GM19023 (cell line): Measurements from ENCODE around the gene SMARCAL1.

Experiments
- ATAC-seq: cut with Tn5 transposase; IDR thresholded peaks from one replicate; pipeline ENCODE4 v1.9.1; 2021; ENCODE audit warnings: mild to moderate bottlenecking, moderate library complexity; ENCODE audit not compliant: unreplicated experiment

The SMARCAL1 gene

GRCh38 chr2:216392018-216392562 lies 20.2 kb upstream of the SMARCAL1 start:
- no peak for ATAC-seq

DNA sequence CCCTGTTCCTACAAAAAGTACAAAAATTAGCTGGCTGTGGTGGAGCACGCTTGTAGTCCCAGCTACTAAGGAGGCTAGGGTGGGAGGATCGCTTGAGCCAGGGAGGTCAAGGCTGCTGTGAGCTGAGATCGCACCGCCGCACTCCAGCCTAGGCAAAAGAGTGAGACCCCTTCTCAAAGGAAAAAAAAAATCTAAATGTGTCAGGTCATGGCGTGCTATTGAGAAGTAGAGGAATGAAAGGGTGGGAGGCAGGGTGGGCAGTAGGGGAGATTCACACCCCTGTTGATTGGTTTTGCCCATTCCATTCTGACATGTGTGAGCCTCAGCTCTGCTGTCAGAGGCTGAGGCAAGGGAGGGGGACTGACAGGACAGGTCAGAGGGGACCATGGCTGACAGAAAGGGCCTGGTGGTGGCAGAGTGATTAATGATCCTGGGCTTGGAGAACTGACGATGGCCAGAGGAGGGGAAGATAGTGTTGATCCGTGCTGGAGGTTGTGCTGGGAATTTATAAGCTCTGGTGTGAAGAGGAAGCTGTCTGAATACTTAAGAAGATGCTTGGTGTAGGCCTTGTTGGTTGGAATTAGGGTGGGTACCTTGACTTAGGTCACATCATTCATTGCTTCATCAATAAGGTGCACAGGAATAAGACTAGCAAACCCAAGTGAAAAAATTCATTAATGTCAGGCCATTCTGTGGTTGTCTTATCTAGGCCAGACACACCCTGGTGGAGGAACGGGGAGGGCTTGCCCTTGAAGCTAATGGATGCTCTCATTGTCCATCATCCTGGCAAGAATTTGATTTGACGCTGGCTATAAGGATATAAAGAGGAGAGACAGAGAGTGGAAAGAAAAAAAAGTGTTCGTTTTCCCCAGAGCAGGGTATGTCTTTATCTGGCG lies 19.1 kb upstream of the SMARCAL1 start:
- no peak for ATAC-seq

DNA sequence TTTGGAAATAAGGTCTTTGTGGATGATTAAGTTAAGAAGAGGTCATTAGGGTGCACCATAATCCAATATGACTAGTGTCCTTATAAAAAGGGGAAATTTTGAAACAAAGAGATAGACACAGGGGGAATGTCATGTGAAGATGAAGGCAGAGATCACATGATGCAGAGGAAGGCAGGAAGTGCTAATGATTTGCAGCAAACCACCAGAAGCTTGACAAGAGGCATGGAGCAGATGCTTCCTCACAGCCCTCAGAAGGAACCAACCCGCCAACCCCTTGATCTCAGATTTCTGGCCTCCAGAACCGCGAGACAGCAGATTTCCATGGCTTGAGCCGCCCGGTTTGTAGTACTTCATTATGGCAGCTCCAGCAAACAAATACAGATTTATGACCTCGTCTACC lies 17.4 kb upstream of the SMARCAL1 start:
- ATAC-seq: no peak

- ATAC-seq: no peak
Observed at GRCh38 chr2:216399621-216400020, 12.7 kb upstream of the SMARCAL1 start.

DNA sequence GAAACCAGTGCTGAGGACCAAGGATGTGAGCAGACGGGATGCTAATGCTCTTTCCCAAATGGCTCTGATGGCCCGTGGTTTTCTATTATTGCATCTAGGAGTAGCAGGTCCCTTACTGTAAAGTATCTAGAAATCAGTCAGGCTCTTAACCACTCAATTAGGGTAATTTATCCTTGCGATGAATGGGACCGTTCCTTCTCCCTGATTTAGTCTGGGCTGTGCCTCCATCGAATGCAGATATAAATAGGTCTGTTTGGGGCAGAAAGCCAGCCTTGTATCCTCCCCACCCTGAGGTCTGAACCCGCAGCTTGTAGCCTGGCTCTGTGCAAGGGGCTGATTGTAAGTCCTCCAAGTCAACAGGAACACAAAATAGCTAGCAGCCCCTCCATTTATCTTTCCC lies 9.5 kb upstream of the SMARCAL1 start:
- ATAC-seq: no peak

GRCh38 chr2:216404010-216404618 lies 8.2 kb upstream of the SMARCAL1 start:
- ATAC-seq: peak; percentile 52

DNA sequence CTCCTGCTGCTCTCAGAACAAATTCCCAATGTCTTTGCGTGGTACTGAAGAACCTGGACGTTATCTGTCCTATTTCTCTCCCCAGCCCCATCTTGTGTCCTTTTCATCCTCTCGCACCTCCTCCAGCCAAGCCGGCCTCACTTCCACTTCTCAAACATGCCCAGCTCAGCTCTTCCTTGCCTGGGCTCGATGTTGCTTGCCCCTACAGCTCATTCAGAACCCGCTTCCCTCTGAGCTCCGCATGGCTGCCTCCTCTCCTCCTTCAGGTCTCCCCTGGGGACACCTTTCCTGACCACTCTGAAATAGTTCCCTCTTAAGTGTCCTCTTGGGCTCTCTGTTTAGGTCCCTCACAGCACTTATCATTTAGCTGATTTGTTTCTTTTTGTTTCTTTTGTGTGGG lies 6.7 kb upstream of the SMARCAL1 start:
- no peak for ATAC-seq

DNA sequence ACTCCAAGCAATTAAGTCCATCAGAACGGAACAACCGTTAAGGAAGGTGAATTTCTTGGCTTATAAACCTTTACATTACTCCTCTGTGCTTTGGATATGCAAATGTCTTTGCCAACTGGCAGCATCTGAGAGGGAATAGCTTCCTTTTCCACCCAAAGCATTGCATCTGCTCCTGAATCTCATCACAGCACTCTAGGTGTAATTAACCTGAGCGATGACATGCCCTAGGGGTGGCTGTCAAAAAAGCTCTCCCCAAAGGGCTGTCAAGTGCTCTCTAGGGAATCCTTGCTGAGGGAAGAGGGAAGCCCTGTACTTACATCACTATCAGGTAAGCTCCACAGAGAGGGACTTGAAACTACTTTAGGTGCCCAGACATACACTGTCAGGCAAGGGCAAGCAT lies 5.5 kb upstream of the SMARCAL1 start:
- ATAC-seq: no peak

DNA sequence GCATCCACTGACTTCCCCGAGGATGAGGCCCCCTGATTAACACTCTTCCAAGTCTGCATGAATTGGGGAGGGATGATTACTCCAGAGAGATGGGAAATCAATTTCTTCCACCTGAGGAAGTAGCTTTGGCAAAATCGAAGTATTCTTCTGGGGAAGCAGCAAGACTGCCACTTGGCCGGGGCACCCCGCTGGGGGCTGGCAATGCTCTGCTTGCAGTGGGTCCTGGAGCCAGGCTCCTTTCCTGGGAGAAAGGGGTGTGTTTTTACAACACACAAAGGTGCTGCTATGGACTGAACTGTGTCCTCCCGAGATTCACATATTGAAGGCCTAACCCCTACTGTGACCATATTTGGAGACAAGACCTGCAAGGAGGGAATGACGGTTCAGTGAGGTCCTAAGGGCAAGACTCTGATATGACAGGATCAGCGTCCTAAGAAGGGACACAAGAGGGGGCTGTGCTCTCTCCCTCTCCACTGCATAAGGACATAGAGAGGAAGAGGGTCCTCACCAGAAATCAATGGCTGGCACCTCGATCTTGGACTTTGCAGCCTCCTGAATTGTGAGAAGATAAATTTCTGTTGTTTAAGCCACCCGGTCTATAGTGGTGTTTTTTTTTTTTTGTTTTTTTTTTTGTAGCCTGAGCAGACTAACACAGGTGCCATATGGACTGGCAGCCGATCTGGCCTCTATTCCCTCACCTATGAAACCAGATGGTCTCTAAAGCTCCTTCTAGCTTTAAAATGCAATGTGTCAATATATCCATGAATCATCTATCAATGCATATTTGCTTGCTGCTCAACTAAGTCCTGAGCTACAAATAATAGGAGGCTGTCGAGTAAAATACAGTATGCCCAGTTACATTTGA lies 3.6 kb upstream of the SMARCAL1 start:
- no peak for ATAC-seq

- ATAC-seq: no peak
Observed at GRCh38 chr2:216410550-216410949, 1.7 kb upstream of the SMARCAL1 start.

DNA sequence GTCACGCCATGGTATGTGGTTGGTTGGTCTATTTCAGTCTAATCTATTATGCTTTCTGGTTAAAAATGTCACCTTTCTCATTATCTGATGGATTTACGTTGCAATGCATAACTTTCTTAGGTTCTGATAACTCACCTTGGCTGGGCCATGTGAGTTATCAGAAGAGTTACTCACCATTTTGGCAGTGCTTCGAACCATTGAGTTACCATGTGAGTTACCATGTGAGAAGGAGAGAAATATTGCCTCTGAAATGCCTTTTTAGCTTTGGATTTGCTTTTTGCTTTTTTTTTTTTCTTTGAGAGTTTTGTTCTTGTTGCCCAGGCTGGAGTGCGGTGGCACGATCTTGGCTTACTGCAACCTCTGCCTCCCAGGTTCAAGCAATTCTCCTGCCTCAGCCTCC lies 1.6 kb downstream of the SMARCAL1 start:
- ATAC-seq: no peak

DNA sequence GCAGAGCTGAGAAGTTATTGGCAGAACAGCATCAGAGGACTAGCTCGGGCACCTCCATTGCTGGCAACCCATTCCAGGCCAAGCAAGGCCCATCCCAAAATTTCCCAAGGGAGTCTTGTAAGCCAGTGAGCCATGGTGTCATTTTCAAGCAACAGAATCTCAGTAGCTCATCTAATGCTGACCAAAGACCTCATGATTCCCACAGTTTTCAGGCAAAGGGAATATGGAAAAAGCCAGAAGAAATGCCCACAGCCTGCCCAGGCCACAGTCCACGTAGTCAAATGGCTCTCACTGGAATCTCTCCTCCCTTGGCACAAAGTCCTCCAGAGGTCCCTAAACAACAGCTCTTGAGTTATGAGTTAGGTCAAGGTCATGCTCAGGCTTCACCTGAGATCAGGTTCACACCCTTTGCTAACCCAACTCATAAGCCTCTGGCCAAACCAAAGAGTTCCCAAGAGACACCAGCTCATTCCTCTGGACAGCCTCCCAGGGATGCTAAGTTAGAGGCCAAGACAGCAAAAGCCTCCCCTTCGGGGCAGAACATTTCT lies 2.6 kb downstream of the SMARCAL1 start:
- ATAC-seq: no peak

DNA sequence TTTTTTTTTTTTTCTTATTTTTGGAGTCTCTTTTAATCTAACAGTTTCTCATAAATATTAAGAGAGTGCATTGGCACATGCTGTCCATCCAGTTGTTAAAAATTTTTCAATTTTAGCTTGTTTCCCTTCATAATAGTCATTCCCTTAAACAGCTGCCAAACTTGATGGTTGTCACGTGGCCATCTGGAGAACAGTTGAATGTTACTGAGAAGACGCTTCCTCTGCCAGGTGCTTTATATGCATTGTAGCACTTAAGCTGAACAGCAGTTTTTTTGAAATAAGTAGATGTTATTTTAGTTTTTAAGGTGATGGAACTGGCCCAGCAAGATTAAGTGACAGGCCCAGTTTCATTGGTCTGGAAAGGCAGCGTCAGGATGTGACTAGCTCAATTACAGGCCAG lies 3.3 kb downstream of the SMARCAL1 start:
- no peak for ATAC-seq

DNA sequence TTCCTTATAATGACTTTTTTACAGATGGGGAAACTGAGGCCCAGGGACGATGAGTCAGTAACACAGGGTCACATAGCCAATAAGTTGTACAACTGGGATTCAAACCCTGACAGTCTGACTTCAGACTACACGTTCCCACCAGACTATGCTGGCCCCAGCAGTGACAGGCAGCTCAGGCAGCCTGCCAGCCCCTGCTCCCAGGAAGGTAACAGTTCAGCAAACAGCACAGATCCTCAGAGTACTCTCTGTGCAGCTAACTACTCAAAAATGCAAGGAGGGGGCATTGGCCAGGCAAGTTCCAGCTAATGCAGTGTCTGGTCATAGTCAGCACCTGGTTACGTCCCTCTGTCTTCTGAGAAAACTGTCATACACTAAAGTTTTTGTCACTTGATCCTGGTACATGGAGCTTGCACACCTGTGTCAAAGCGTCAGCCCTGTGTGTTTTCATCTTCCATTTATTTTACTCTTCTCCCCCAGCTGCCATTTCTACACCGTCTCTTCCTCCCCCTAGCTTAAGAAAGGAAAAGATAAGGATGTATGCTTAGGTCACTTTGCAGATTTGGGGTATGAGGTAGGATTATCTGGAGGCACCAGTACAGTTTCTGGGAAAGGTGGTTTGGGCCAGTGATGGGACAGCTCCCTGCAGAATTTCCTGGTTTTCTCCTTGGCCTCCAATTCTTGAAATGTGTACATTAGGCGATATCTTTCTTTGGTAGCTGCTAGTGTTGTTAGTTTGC lies 4.5 kb downstream of the SMARCAL1 start:
- no peak for ATAC-seq

DNA sequence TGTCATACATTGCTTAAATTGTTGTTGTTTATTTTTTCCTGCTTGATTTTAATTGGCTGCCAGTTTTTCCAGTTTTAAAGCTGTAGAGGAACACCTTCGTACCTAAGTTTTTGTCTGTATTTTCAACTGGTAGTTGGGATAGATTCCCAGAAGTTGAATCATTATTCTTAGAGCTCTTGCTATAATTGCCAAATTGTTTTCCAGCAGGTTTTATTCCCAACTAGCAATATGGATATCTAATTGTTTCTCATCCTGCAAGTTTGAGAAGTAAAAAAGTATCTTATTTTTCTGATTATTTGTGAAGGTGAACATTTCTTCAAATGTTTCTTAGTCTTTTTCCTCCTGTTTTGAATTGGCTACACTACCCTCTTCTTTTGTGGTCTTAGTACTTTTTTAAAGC lies 6.7 kb downstream of the SMARCAL1 start:
- ATAC-seq: no peak

DNA sequence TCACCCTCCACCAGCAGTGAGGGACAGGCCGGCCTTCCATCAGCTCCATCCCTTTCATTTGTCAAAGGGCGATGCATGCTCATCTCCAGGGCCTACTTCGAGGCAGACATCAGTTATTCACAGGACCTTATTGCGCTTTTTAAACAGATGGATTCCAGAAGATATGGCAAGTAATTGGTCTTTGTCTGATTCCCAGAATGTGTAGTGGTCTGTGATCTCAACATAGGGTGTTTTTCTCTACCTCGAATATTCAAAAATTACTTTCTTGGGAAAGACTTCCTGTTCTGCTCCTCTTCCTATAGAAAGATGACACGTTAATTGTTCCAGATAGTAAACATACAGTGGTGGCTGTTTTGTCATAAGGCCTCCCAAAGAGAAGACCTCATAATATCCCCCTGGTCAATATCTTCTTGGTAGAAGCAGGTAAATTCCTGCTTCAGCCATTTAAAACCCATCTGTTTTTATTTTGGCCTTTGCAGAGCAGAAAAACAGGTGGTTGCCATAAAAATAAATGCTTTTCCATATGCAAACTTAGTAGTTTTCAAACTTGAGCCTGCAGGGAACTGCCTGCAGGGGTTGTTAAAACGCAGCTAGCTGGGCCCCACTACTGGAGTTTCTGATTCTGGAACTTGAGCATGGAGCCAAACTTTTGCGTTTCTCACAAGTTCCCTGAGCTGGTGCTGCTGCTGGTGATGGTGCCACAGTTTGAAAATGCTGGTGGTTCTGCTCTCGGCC lies 8.2 kb downstream of the SMARCAL1 start:
- no peak for ATAC-seq

DNA sequence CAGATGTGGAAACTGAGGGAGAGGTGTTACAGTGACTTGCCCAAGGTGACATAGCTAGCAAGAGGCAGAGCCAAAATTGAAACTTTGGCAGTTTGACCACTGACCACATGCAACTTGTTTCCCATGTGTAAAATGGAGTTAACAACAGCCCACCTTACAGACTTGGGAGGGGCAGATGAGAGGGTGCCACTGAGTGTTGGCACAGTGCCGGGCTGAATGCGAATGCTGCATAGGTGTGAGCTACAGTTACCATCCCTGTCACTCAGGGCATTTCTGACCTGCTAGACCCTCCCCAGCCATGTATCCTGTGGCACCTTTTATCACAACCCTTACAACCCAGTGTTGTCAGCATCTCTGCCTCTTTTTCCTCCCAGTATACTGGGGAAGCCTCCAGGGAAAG lies 10.8 kb downstream of the SMARCAL1 start:
- ATAC-seq: no peak

DNA sequence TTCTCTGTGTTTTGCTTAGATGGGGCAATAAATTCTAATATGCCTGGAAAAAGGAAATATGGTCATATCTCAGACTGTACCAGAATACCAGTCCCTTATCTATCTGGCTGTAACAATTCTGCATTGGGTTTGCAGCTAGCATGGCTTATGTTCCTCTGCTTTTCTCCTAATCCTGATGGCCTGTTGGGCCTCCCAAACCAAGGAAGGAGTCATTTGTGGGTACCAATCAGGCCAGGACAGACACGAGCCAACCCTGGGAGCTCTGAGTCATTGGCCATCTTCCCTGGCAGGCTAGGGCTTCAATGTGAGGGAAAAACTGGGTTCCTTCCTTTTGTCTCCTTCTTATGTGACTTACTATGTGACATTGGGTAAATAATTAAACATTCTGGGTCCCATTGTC lies 12.0 kb downstream of the SMARCAL1 start:
- ATAC-seq: no peak

- ATAC-seq: no peak
Observed at GRCh38 chr2:216425008-216425787, 12.9 kb downstream of the SMARCAL1 start.
